ENCODE measurements around the gene FAAP24.
"Not testable (repeated sequence)": the region's sequence is repeated elsewhere in the genome, so short reads cannot be mapped to it uniquely, and the experiment has no call there.

The FAAP24 gene

GRCh38 chr19:32971715-32972540, at the start of gene FAAP24, which contains the start of gene CEP89:
FAAP24 (plus strand) TSS chr19:32972242; CDS start chr19:32973197, 955 bp downstream.
CEP89 (minus strand) TSS chr19:32971958; CDS start chr19:32971874, 84 bp downstream.
- peak; percentile 100 for DNase-seq

- no peak for DNase-seq
Observed at GRCh38 chr19:32924200-32924599, 47.8 kb upstream of the FAAP24 start.

- DNase-seq = no peak
Observed at GRCh38 chr19:32928806-32929205, 43.2 kb upstream of the FAAP24 start.

- no peak for DNase-seq
Observed at GRCh38 chr19:32930567-32930966, 41.5 kb upstream of the FAAP24 start.

GRCh38 chr19:32933571-32933970, 38.5 kb upstream of the FAAP24 start:
- no peak for DNase-seq

GRCh38 chr19:32935629-32936028, 36.4 kb upstream of the FAAP24 start:
- DNase-seq = no peak

GRCh38 chr19:32936065-32936464, 36.0 kb upstream of the FAAP24 start:
- no peak for DNase-seq

GRCh38 chr19:32941273-32941672, 30.8 kb upstream of the FAAP24 start:
- DNase-seq = not testable (repeated sequence)

GRCh38 chr19:32945260-32945659, 26.8 kb upstream of the FAAP24 start:
- DNase-seq = no peak

- DNase-seq = no peak
Observed at GRCh38 chr19:32966750-32967149, 5.3 kb upstream of the FAAP24 start.

- DNase-seq = no peak
Observed at GRCh38 chr19:32969549-32969948, 2.5 kb upstream of the FAAP24 start.

GRCh38 chr19:32971012-32971595, 938 bp upstream of the FAAP24 start:
- no peak for DNase-seq

GRCh38 chr19:32976223-32976805, 4.3 kb downstream of the FAAP24 start:
- peak; percentile 72 for DNase-seq

GRCh38 chr19:32977280-32977679, 5.2 kb downstream of the FAAP24 start:
- DNase-seq = no peak

GRCh38 chr19:32977813-32978212, 5.8 kb downstream of the FAAP24 start:
- DNase-seq = not testable (repeated sequence)

- not testable (repeated sequence) for DNase-seq
Observed at GRCh38 chr19:32979807-32980206, 7.8 kb downstream of the FAAP24 start.

- not testable (repeated sequence) for DNase-seq
Observed at GRCh38 chr19:32982488-32982887, 10.4 kb downstream of the FAAP24 start.

GRCh38 chr19:32988254-32988653, 16.2 kb downstream of the FAAP24 start:
- DNase-seq = not testable (repeated sequence)

GRCh38 chr19:32988724-32989123, 16.7 kb downstream of the FAAP24 start:
- DNase-seq = no peak

- not testable (repeated sequence) for DNase-seq
Observed at GRCh38 chr19:32995966-32996365, 23.9 kb downstream of the FAAP24 start.

GRCh38 chr19:32997061-32997464, 25.0 kb downstream of the FAAP24 start:
- not testable (repeated sequence) for DNase-seq

- DNase-seq = no peak
Observed at GRCh38 chr19:32997716-32998355, 25.8 kb downstream of the FAAP24 start.

GRCh38 chr19:32998722-32999121, 26.7 kb downstream of the FAAP24 start:
- DNase-seq = no peak
